Measurements from ENCODE around the gene BRSK1. TPM values are rescaled to one million over a fixed set of nuclear protein-coding genes. Genes with fewer than 3 reads are reported as not detected.
A peak's percentile ranks its signal among the peaks of the same experiment; 100 is the strongest.

BRSK1 gene
- total RNA-seq, 1 donor from 2014 or later, result 1.3 TPM

DNA sequence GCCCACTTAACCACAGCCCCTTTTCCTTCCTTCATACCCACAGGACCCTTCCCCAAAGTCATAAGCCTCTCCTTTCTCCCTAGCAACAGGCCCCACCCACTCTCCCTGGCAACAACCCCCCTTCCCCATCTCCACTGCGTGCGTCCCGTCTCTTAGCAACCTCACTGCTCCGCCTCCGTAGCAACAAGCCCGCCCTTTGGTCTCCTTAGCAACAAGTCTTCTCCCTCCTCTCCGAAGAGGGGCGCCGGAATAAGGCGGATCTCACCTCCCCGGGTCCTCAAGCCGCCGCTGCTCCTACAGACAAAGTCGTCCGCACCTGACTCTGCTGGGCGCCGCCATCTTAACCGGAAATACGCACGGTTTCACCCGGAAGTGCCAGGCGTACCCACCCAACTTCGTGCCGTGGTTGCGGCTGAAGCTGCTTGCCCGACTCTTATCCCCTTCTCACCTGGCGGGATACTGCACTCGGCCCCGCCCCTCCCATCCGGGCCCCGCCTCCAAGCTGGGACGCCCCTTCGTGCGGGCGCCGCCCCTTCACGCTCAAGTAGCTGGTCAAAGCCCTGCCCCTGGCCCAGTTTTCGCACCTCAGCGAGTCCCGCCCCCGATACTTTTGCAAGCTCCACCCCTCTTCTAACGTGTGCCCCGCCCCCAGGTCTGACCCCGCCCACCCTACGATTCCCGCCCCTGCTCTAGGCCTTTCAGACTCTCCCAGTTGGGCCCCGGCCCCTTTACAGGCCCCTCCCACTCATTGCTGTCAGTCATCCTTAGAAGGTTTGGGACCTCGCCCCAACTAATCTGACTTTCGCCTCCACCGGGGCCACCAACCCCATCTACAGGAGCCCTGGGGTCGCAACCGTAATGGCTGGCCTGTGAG lies 3.8 kb upstream of the BRSK1 start, which contains the start of gene HSPBP1:
TSS of gene HSPBP1 (minus strand) at position 341 of the 874 bp plus-strand sequence. CDS start 502 bp downstream, outside the sequence.
- H3K27ac ChIP-seq, result peak within 1 kb of the TSS; percentile 79
- ATAC-seq, result peak; percentile 96
- H3K36me3 ChIP-seq, result peaks cover 14% of the 10 kb centered on the region
- peak within 1 kb of the TSS; percentile 76 for H3K4me3 ChIP-seq
- peaks cover 10% of the 10 kb centered on the region for H3K4me1 ChIP-seq
- H3K27me3 ChIP-seq, result no peaks in the 10 kb centered on the region
- TF ChIP-seq, protein P1, sequence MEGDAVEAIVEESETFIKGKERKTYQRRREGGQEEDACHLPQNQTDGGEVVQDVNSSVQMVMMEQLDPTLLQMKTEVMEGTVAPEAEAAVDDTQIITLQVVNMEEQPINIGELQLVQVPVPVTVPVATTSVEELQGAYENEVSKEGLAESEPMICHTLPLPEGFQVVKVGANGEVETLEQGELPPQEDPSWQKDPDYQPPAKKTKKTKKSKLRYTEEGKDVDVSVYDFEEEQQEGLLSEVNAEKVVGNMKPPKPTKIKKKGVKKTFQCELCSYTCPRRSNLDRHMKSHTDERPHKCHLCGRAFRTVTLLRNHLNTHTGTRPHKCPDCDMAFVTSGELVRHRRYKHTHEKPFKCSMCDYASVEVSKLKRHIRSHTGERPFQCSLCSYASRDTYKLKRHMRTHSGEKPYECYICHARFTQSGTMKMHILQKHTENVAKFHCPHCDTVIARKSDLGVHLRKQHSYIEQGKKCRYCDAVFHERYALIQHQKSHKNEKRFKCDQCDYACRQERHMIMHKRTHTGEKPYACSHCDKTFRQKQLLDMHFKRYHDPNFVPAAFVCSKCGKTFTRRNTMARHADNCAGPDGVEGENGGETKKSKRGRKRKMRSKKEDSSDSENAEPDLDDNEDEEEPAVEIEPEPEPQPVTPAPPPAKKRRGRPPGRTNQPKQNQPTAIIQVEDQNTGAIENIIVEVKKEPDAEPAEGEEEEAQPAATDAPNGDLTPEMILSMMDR (IDR thresholded peaks at IDR 0.05), result no peak
- intact Hi-C loops (cut with DNase I), result no loop called here
- peak; percentile 96 for DNase-seq
- no peaks in the 10 kb centered on the region for H3K9me3 ChIP-seq

- DNase-seq, result no peak
- Histone ChIP-seq H3K27ac (no peak overlapping the region), H3K4me1 (peaks cover 3% of the 10 kb centered on the region), H3K27me3 (no peaks in the 10 kb centered on the region), H3K9me3 (no peaks in the 10 kb centered on the region), H3K4me3 (no peak overlapping the region), H3K36me3 (no peaks in the 10 kb centered on the region)
- ATAC-seq, result no peak
- TF ChIP-seq, protein P1 (IDR thresholded peaks at IDR 0.05), result no peak
- intact Hi-C loops (cut with DNase I), result no loop called here
Measured at GRCh38 chr19:55284405-55285058, 735 bp downstream of the BRSK1 start.

GRCh38 chr19:55285229-55285890 lies 1.6 kb downstream of the BRSK1 start:
- intact Hi-C loops (cut with DNase I), result no loop called here
- Histone ChIP-seq H3K9me3 (no peaks in the 10 kb centered on the region), H3K27me3 (no peaks in the 10 kb centered on the region), H3K36me3 (no peaks in the 10 kb centered on the region), H3K4me3 (no peak overlapping the region), H3K27ac (no peak overlapping the region), H3K4me1 (peaks cover 3% of the 10 kb centered on the region)
- TF ChIP-seq, protein P1 (IDR thresholded peaks at IDR 0.05), result no peak
- no peak for ATAC-seq
- no peak for DNase-seq

DNA sequence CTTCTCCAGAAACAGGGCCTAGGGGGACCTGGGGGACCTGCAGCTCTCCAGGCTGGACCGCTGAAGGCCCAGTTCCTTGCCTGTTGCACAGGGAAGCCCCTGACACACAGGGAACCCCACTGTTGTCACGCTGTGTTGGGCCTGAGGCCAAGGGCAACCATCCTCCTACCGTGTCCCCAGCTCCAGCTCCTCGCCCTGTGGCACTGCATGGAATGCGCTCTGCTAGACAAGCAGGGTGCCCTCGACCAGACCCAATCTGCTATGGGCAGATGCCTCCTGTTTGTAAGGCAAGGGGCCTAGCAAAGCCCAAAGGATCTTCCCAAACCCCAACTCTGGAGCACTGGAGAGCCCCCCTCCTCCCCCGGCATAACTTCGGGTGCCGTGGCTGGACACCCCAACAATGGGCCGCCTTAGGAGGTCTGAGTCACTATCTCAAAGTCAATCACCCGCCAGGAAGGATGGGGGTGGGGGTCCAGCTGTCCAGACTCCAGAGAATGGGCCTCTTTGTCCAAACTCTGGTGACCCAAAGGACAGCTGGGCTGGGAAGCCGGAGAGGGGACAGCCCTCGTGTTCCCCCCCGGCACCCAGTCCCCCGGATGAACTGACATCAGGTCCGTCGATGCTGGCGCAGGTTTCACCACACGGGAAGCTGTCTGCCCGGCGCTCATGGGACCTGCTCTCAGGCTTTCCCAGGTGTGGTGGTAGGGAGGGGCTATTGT lies 3.7 kb downstream of the BRSK1 start:
- no peaks in the 10 kb centered on the region for H3K36me3 ChIP-seq
- intact Hi-C loops (cut with DNase I), result no loop called here
- no peak overlapping the region for H3K4me3 ChIP-seq
- no peak for DNase-seq
- H3K9me3 ChIP-seq, result no peaks in the 10 kb centered on the region
- no peaks in the 10 kb centered on the region for H3K27me3 ChIP-seq
- no peak overlapping the region for H3K27ac ChIP-seq
- TF ChIP-seq, protein P1 (IDR thresholded peaks at IDR 0.05), result no peak
- no peak for ATAC-seq
- no peaks in the 10 kb centered on the region for H3K4me1 ChIP-seq

GRCh38 chr19:55289117-55289796 lies 5.5 kb downstream of the BRSK1 start:
- Histone ChIP-seq H3K4me3 (no peak overlapping the region), H3K9me3 (no peaks in the 10 kb centered on the region), H3K4me1 (no peaks in the 10 kb centered on the region), H3K27ac (no peak overlapping the region), H3K36me3 (no peaks in the 10 kb centered on the region), H3K27me3 (no peaks in the 10 kb centered on the region)
- DNase-seq (no peak), ATAC-seq (no peak)
- intact Hi-C loops (cut with DNase I), result no loop called here
- TF ChIP-seq, protein P1 (IDR thresholded peaks at IDR 0.05), result no peak
